Colonic mucosa (tissue), 4 donors: ENCODE results near the gene SELENON. TPM values are rescaled to one million over a fixed set of nuclear protein-coding genes. Genes with fewer than 3 reads are reported as not detected.

Experiments
- DNase-seq: peaks from one replicate; pipeline ENCODE4 v3.0.0-alpha.2; 2020
- H3K27ac ChIP-seq: fragments of 200-600 bp; one replicate; pipeline ENCODE4 v1.8.0; 2021
- H3K27me3 ChIP-seq: fragments of 200-600 bp; one replicate; pipeline ENCODE4 v1.8.0; 2021
- H3K36me3 ChIP-seq: fragments of 200-600 bp; one replicate; pipeline ENCODE4 v1.8.0; 2021
- H3K4me1 ChIP-seq: fragments of 200-600 bp; one replicate; pipeline ENCODE4 v1.8.0; 2021; ENCODE audit warnings: mild to moderate bottlenecking
- H3K4me3 ChIP-seq: fragments of 200-600 bp; one replicate; pipeline ENCODE4 v1.8.0; 2021
- H3K9ac ChIP-seq, 2 donors: one replicate each; pipeline ENCODE4 v1.7.0; 2013; ENCODE audit warnings: control low read depth in 2 of 2, low read depth in 2 of 2, low read length in 2 of 2
- H3K9me3 ChIP-seq: fragments of 200-600 bp; one replicate; pipeline ENCODE4 v1.8.0; 2021
- intact Hi-C: fragments of 100-400 bp; cut with DNase I; formaldehyde crosslinking; loops from one replicate; pipeline ENCODE4 v1.14.1; 2022
- total RNA-seq, 2 donors: library from RNA; stranded (reverse); fragmentation: NEBNext Ultra II Directional in 1 of 2; extraction: Animal tissue kit (Norgen Biotek cat#: 25700) in 1 of 2; gene quantifications; one replicate each; pipeline ENCODE4 v1.2.1, GENCODE V29; 2021
- TF ChIP-seq, protein P1 (sequence below): fragments of 200-600 bp; IDR thresholded peaks from one replicate; pipeline ENCODE4 v1.8.0; 2022; ENCODE audit warnings: antibody characterized with exemption, mild to moderate bottlenecking
- donor health status: healthy.
- donor health status: DM: no; HTN: no; CAD: no.
- donor health status: DM: no; HTN: no; CAD: no.

Gene SELENON
- total RNA-seq, 2 donors from 2014 or later, result 39.6 to 43.3 TPM

DNA sequence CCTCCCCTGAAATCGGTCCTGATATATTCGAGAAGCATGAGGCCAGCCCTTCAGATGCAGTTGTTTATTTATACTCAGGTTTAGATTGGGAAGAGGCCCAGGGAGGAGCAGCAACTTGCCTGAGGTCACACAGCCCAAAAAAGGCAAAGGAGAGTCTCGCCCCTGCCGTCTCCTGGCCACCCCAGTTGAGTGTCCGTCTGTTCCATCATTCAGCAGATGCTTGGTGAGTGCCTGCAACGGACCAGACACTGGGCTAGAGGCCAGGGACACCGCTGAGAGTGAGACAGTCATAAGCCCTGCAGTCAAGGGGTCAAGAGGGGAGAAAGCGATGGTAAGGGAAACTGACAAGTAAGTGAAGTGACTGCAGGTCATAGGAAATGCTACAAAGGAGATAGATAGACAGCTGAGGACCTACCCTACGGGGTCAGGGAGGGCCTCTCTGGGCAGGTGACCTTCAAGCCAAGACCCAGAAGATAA, 15.4 kb upstream of the SELENON start:
- Histone ChIP-seq H3K9ac (no peak overlapping the region), H3K36me3 (no peaks in the 10 kb centered on the region), H3K27me3 (no peaks in the 10 kb centered on the region), H3K4me1 (no peaks in the 10 kb centered on the region), H3K9me3 (no peaks in the 10 kb centered on the region), H3K27ac (no peak overlapping the region), H3K4me3 (no peak overlapping the region)
- DNase-seq, result no peak
- intact Hi-C loops, result no loop called here
- TF ChIP-seq, protein P1, sequence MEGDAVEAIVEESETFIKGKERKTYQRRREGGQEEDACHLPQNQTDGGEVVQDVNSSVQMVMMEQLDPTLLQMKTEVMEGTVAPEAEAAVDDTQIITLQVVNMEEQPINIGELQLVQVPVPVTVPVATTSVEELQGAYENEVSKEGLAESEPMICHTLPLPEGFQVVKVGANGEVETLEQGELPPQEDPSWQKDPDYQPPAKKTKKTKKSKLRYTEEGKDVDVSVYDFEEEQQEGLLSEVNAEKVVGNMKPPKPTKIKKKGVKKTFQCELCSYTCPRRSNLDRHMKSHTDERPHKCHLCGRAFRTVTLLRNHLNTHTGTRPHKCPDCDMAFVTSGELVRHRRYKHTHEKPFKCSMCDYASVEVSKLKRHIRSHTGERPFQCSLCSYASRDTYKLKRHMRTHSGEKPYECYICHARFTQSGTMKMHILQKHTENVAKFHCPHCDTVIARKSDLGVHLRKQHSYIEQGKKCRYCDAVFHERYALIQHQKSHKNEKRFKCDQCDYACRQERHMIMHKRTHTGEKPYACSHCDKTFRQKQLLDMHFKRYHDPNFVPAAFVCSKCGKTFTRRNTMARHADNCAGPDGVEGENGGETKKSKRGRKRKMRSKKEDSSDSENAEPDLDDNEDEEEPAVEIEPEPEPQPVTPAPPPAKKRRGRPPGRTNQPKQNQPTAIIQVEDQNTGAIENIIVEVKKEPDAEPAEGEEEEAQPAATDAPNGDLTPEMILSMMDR, result no peak

DNA sequence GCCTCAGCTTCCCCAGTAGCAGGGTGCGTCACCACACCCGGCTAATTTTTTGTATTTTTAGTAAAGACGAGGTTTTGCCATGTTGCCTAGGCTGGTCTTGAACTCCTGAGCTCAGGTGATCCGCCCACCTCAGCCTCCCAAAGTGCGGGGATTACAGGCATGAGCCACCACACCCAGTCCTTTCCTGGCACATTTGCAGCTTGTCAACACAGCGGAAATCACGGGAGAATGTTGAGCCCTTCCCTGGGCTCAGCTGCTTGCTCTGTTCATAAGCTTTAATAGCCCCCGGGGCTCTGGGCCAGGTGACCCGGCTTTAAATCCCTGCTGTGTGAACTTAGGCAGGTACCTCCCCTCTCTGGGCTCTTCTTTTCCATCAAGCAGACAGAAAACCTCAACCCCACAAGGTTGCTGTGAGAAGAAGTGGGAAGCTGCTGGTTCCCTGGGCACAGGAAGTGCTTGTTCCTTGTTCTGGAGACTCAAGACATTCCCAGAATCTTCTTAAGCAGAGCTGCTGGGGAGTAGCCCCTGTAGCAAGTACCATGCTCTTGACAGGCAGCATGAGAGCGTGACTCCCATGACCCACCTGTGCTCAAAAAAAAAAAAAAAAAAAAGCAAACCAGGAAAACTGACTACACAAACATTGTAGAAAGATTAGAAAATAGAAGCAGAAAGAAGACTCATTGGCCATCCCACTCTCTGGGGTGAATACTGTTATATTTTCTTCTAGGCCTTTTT, 14.5 kb upstream of the SELENON start:
- intact Hi-C loops, result no loop called here
- Histone ChIP-seq H3K27ac (no peak overlapping the region), H3K27me3 (no peaks in the 10 kb centered on the region), H3K9ac (no peak overlapping the region), H3K9me3 (no peaks in the 10 kb centered on the region), H3K36me3 (no peaks in the 10 kb centered on the region), H3K4me1 (no peaks in the 10 kb centered on the region), H3K4me3 (no peak overlapping the region)
- no peak for DNase-seq
- TF ChIP-seq, protein P1, result no peak

DNA sequence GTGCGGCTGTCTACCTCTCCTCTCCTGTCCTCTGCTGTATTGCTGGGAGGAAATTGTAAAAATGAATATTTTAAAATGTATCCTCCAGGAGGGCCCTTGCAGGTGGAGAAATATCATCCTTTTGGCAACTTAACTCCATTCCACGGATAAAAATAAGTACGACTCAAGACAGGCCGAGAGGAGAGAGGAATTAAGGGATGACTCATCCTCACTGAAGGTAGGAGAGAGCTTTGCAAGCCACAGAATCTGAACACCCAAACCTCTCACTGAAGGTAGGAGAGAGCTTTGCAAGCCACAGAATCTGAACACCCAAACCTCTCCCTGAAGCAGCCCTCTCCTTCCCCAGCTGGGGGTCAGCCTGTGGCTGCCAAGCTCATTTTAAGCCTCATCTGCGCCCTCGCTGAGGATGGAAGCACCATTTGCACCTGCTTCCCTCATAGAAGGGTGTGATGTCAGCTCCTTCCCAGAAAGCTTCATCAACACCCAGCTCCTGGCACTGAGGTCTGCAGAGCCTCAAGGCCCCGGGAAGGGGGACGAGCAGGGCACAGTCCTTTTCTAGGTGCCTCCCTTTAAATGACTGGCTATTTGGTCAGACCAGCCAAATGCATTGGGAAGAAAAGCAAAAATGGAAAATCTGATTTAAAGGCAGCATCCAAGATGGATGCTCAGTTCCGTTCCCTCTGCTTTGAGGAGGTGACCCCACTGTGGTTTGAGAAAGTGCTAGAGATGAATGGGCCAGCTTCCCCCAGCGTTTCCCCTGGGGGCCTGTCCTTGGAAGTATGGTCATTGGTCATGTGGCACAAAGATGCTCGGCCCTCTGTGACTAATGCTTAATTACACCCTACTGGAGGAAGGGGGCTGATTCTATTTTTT, 12.9 kb upstream of the SELENON start:
- no peaks in the 10 kb centered on the region for H3K9me3 ChIP-seq
- H3K9ac ChIP-seq, result no peak overlapping the region
- no peak overlapping the region for H3K27ac ChIP-seq
- no peaks in the 10 kb centered on the region for H3K4me1 ChIP-seq
- intact Hi-C loops, result no loop called here
- H3K4me3 ChIP-seq, result no peak overlapping the region
- no peaks in the 10 kb centered on the region for H3K27me3 ChIP-seq
- H3K36me3 ChIP-seq, result no peaks in the 10 kb centered on the region
- TF ChIP-seq, protein P1, result no peak
- no peak for DNase-seq

DNA sequence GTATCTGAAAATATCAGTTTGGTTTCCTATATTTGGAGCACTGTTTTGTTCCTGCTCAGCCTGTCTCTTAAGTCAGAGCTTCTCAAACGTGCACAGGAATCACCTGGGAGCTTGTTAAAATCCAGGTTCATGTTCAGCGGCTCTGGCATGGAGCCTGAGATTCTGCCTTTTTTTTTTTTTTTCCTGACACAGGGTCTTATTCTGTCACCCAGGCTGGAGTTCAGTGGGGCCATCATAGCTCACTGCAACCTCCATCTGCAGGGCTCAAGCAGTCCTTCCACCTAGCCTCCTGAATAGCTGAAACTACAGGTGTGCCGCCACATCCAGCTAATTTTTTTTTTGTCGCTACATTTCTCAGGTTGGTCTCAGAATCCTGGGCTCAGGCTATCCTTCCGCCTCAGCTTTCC, 12.2 kb upstream of the SELENON start:
- no peaks in the 10 kb centered on the region for H3K27me3 ChIP-seq
- no peak overlapping the region for H3K27ac ChIP-seq
- TF ChIP-seq, protein P1, result no peak
- no peaks in the 10 kb centered on the region for H3K4me1 ChIP-seq
- intact Hi-C loops, result no loop called here
- no peaks in the 10 kb centered on the region for H3K9me3 ChIP-seq
- no peaks in the 10 kb centered on the region for H3K36me3 ChIP-seq
- no peak for DNase-seq
- no peak overlapping the region for H3K9ac ChIP-seq
- H3K4me3 ChIP-seq, result no peak overlapping the region

DNA sequence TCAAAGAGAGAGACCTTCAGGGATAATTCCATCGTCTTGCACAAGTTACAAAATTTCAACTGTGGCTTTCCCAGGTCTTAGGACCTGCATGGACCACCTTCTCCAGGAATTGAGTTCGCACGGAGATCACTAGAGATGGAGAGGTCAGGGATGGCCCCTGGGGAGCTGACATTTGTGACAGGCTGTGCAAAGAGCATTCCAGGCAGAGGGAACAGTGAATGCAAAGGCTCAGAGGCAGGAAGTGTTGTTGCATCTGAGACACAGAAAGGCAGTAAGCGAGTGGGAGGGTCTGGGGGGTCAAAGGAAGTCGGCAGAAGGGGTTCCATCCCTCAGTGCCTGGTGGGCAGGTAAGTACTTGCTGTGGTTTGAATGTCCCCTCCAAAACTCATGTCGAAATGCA, 9.5 kb upstream of the SELENON start:
- TF ChIP-seq, protein P1, result no peak
- Histone ChIP-seq H3K4me1 (no peaks in the 10 kb centered on the region), H3K27ac (no peak overlapping the region), H3K9ac (no peak overlapping the region), H3K4me3 (no peak overlapping the region), H3K27me3 (no peaks in the 10 kb centered on the region), H3K9me3 (no peaks in the 10 kb centered on the region), H3K36me3 (no peaks in the 10 kb centered on the region)
- no peak for DNase-seq
- intact Hi-C loops, result no loop called here
